H9 (cell line): ENCODE measurements around the gene UVSSA. TPM values are rescaled to one million over a fixed set of nuclear protein-coding genes. Genes with fewer than 3 reads are reported as not detected.

Experiments
- DNase-seq: peaks from one replicate; pipeline ENCODE4 v3.0.0-alpha.2; 2017
- H2AFZ ChIP-seq: one replicate; pipeline ENCODE4 v1.6.1; 2013; ENCODE audit warnings: mild to moderate bottlenecking, low read length, control low read depth, moderate library complexity
- H2AK5ac ChIP-seq: 2 replicates; pipeline ENCODE4 v1.6.1; 2013; ENCODE audit warnings: low read length, control low read depth, mixed read lengths; ENCODE audit not compliant: insufficient read length
- H2BK120ac ChIP-seq: one replicate; pipeline ENCODE4 v1.6.1; 2013; ENCODE audit warnings: low read depth, mild to moderate bottlenecking, low read length, control low read depth, inconsistent platforms; ENCODE audit not compliant: poor library complexity, severe bottlenecking
- H2BK12ac ChIP-seq: 2 replicates; pipeline ENCODE4 v1.6.1; 2013; ENCODE audit warnings: low read length, control low read depth, mixed read lengths, low read depth; ENCODE audit not compliant: insufficient read length
- H2BK15ac ChIP-seq: 2 replicates; pipeline ENCODE4 v1.6.1; 2013; ENCODE audit warnings: low read depth, low read length, control low read depth
- H2BK20ac ChIP-seq: one replicate; pipeline ENCODE4 v1.6.1; 2013; ENCODE audit warnings: low read depth, mild to moderate bottlenecking, low read length, control low read depth, inconsistent platforms; ENCODE audit not compliant: poor library complexity, severe bottlenecking
- H2BK5ac ChIP-seq: 2 replicates; pipeline ENCODE4 v1.6.1; 2013; ENCODE audit warnings: low read length, control low read depth, mixed read lengths; ENCODE audit not compliant: insufficient read length
- H3K14ac ChIP-seq: 2 replicates; pipeline ENCODE4 v1.6.1; 2013; ENCODE audit warnings: low read length, control low read depth; ENCODE audit not compliant: insufficient read depth
- H3K18ac ChIP-seq: 2 replicates; pipeline ENCODE4 v1.6.1; 2013; ENCODE audit warnings: low read depth, mild to moderate bottlenecking, mixed read lengths, low read length, control low read depth; ENCODE audit not compliant: insufficient read length
- H3K23ac ChIP-seq: 2 replicates; pipeline ENCODE4 v1.6.1; 2013; ENCODE audit warnings: low read length, control low read depth, mixed read lengths, low read depth; ENCODE audit not compliant: insufficient read length
- H3K23me2 ChIP-seq: 2 replicates; pipeline ENCODE4 v1.6.1; 2013; ENCODE audit warnings: low read depth, mild to moderate bottlenecking, mixed read lengths, low read length, control low read depth; ENCODE audit not compliant: insufficient read length, poor library complexity, severe bottlenecking
- H3K27ac ChIP-seq: 2 replicates; pipeline ENCODE4 v1.5.1; 2013; ENCODE audit warnings: low read length, control low read depth, mixed read lengths, low read depth; ENCODE audit not compliant: insufficient read length
- H3K27me3 ChIP-seq: 2 replicates; pipeline ENCODE4 v1.6.1; 2013; ENCODE audit warnings: low read length, control low read depth, inconsistent platforms; ENCODE audit not compliant: insufficient read depth
- H3K4ac ChIP-seq: 2 replicates; pipeline ENCODE4 v1.6.1; 2013; ENCODE audit warnings: low read depth, mild to moderate bottlenecking, control low read depth, inconsistent platforms, low read length, moderate library complexity
- H3K4me1 ChIP-seq: 2 replicates; pipeline ENCODE4 v1.6.1; 2013; ENCODE audit warnings: low read length, control low read depth, inconsistent platforms; ENCODE audit not compliant: insufficient read depth
- H3K4me2 ChIP-seq: 2 replicates; pipeline ENCODE4 v1.6.1; 2013; ENCODE audit warnings: low read length, control low read depth, mixed read lengths; ENCODE audit not compliant: insufficient read length, insufficient read depth
- H3K56ac ChIP-seq: 2 replicates; pipeline ENCODE4 v1.6.1; 2013; ENCODE audit warnings: low read depth, mild to moderate bottlenecking, mixed read lengths, low read length, control low read depth; ENCODE audit not compliant: insufficient read length
- H3K79me1 ChIP-seq: 2 replicates; pipeline ENCODE4 v1.6.1; 2013; ENCODE audit warnings: low read depth, mild to moderate bottlenecking, moderate library complexity, low read length, control low read depth, inconsistent platforms; ENCODE audit not compliant: insufficient read depth, poor library complexity, severe bottlenecking
- H3K79me2 ChIP-seq: 2 replicates; pipeline ENCODE4 v1.6.1; 2013; ENCODE audit warnings: low read length, control low read depth, inconsistent platforms; ENCODE audit not compliant: insufficient read depth
- H3K9ac ChIP-seq: 2 replicates; pipeline ENCODE4 v1.6.1; 2013; ENCODE audit warnings: low read length, control low read depth, mixed read lengths; ENCODE audit not compliant: insufficient read length; ENCODE audit errors: extremely low read depth
- H3K9me3 ChIP-seq: one replicate; pipeline ENCODE4 v1.6.1; 2013; ENCODE audit warnings: low read depth, low read length, inconsistent platforms; ENCODE audit not compliant: control insufficient read depth
- H3T11ph ChIP-seq: one replicate; pipeline ENCODE4 v1.6.1; 2013; ENCODE audit warnings: mild to moderate bottlenecking, low read length, control low read depth, inconsistent platforms
- H4K20me1 ChIP-seq: one replicate; pipeline ENCODE4 v1.6.1; 2013; ENCODE audit not compliant: control insufficient read depth, insufficient read length, insufficient read depth
- H4K5ac ChIP-seq: 2 replicates; pipeline ENCODE4 v1.6.1; 2013; ENCODE audit warnings: low read depth, mild to moderate bottlenecking, mixed read lengths, low read length, control low read depth; ENCODE audit not compliant: insufficient read length
- H4K8ac ChIP-seq: replicated peaks from 2 replicates; pipeline ENCODE4 v1.6.1; 2013; ENCODE audit warnings: low read length, control low read depth, mixed read lengths, low read depth; ENCODE audit not compliant: insufficient read length
- H4K91ac ChIP-seq: 2 replicates; pipeline ENCODE4 v1.6.1; 2013; ENCODE audit warnings: low read depth, mild to moderate bottlenecking, moderate library complexity, mixed read lengths, low read length, control low read depth; ENCODE audit not compliant: insufficient read length
- H3K27ac Mint-ChIP-seq, 3 experiments: 2 replicates in 2 of 3; 3 replicates in 1 of 3; pipeline ENCODE4 v1.8.0; 2020 to 2021; ENCODE audit warnings: mixed read lengths in 3 of 3, mild to moderate bottlenecking in 1 of 3, moderate library complexity in 1 of 3
- H3K27me3 Mint-ChIP-seq: 2 replicates; pipeline ENCODE4 v1.8.0; 2021; ENCODE audit warnings: low read depth, mild to moderate bottlenecking, moderate library complexity, mixed read lengths
- H3K36me3 Mint-ChIP-seq, 3 experiments: 2 replicates in 2 of 3; 3 replicates in 1 of 3; pipeline ENCODE4 v1.8.0; 2020 to 2021; ENCODE audit warnings: low read depth in 3 of 3, mixed read lengths in 3 of 3; ENCODE audit not compliant: insufficient read depth in 1 of 3
- H3K4me1 Mint-ChIP-seq, 2 experiments: 2 replicates each; pipeline ENCODE4 v1.8.0; 2020; ENCODE audit warnings: mixed read lengths in 2 of 2
- H3K4me3 Mint-ChIP-seq, 2 experiments: 2 replicates in 1 of 2; 3 replicates in 1 of 2; pipeline ENCODE4 v1.8.0; 2020 to 2021; ENCODE audit warnings: mild to moderate bottlenecking in 2 of 2, mixed read lengths in 2 of 2, moderate library complexity in 1 of 2
- H3K9me3 Mint-ChIP-seq, 2 experiments: 2 replicates in 1 of 2; 3 replicates in 1 of 2; pipeline ENCODE4 v1.8.0; 2020; ENCODE audit warnings: mild to moderate bottlenecking in 2 of 2, mixed read lengths in 2 of 2, moderate library complexity in 1 of 2
- WGBS: extraction: QIAGEN DNeasy Blood & Tissue Kit; methylation state at CpG from one replicate; pipeline ENCODE4 v1.1.7; 2013; ENCODE audit warnings: missing lambda C conversion rate, low lambda C conversion rate, mixed read lengths; ENCODE audit not compliant: insufficient read length; ENCODE audit errors: extremely low coverage; 5-methylcytosine and 5-hydroxymethylcytosine counted together
- total RNA-seq: library from RNA; stranded (reverse); gene quantifications from 2 replicates; pipeline ENCODE4 v1.2.1, GENCODE V29; 2021
- TF ChIP-seq, protein P1 (sequence below): fragments of 200-600 bp; sonication (generic); conservative IDR thresholded peaks from 3 replicates; pipeline ENCODE4 v1.8.0; 2021; ENCODE audit warnings: antibody characterized with exemption, mild to moderate bottlenecking

The UVSSA gene
- total RNA-seq, 1 experiment from 2014 or later = 15.9 TPM

DNA sequence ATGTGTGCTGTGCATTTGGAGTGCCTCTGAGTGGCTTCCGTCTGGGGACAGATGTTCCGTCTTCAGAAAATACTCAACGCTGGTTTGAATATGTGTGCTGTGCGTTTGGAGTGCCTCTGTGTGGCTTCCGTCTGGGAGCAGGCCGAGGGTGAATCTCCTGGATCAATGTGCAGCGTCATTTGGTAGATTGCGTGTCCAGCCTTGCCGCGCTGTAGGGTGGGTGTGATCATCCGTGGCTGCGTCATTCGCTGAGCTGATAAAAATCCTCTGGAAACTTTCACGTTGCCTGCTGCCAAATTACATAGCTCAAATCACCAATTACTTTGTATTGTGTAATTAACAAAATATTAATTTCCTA, 12.1 kb downstream of the UVSSA start:
- no peak overlapping the region for H2AFZ ChIP-seq
- H3K9me3 Mint-ChIP-seq = no peaks in the 10 kb centered on the region
- no peak overlapping the region for H3K14ac ChIP-seq
- no peaks in the 10 kb centered on the region for H3K27me3 ChIP-seq
- H2BK20ac ChIP-seq = no peak overlapping the region
- WGBS = no CpG with 5 or more reads among the region's 14 CpGs
- no peaks in the 10 kb centered on the region for H3K79me1 ChIP-seq
- H2AK5ac ChIP-seq = no peak overlapping the region
- H3K23ac ChIP-seq = no peak overlapping the region
- no peaks in the 10 kb centered on the region for H4K20me1 ChIP-seq
- H2BK15ac ChIP-seq = no peak overlapping the region
- H4K8ac ChIP-seq = no peak overlapping the region
- no peak overlapping the region for H4K5ac ChIP-seq
- no peaks in the 10 kb centered on the region for H3K9me3 ChIP-seq
- no peak overlapping the region for H2BK12ac ChIP-seq
- H3K4me1 ChIP-seq = no peaks in the 10 kb centered on the region
- no peak overlapping the region for H3K9ac ChIP-seq
- H3K23me2 ChIP-seq = no peaks in the 10 kb centered on the region
- no peak overlapping the region for H2BK5ac ChIP-seq
- H3K27ac ChIP-seq = no peak overlapping the region
- no peaks in the 10 kb centered on the region for H3K27me3 Mint-ChIP-seq
- 0 out of 4 replicates have a peak, but pooled peaks cover 0 to 2% of the 10 kb centered on the region in 2 experiments for H3K4me1 Mint-ChIP-seq
- H3K4me3 Mint-ChIP-seq = no peak overlapping the region
- no peak overlapping the region for H3K4me2 ChIP-seq
- H3K36me3 Mint-ChIP-seq = peaks cover 0 to 21% (median 18%) of the 10 kb centered on the region in 3 experiments; a peak in 6 of 7 replicates
- TF ChIP-seq, protein P1, sequence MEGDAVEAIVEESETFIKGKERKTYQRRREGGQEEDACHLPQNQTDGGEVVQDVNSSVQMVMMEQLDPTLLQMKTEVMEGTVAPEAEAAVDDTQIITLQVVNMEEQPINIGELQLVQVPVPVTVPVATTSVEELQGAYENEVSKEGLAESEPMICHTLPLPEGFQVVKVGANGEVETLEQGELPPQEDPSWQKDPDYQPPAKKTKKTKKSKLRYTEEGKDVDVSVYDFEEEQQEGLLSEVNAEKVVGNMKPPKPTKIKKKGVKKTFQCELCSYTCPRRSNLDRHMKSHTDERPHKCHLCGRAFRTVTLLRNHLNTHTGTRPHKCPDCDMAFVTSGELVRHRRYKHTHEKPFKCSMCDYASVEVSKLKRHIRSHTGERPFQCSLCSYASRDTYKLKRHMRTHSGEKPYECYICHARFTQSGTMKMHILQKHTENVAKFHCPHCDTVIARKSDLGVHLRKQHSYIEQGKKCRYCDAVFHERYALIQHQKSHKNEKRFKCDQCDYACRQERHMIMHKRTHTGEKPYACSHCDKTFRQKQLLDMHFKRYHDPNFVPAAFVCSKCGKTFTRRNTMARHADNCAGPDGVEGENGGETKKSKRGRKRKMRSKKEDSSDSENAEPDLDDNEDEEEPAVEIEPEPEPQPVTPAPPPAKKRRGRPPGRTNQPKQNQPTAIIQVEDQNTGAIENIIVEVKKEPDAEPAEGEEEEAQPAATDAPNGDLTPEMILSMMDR = no peak
- no peak overlapping the region for H3K56ac ChIP-seq
- no peak overlapping the region for H4K91ac ChIP-seq
- H3K4ac ChIP-seq = no peak overlapping the region
- no peaks in the 10 kb centered on the region for H3K79me2 ChIP-seq
- no peak overlapping the region for H2BK120ac ChIP-seq
- H3K18ac ChIP-seq = no peak overlapping the region
- H3K27ac Mint-ChIP-seq = no peak overlapping the region
- DNase-seq = no peak
- no peak overlapping the region for H3T11ph ChIP-seq
